ENCODE data around the gene CHID1.

DNA sequence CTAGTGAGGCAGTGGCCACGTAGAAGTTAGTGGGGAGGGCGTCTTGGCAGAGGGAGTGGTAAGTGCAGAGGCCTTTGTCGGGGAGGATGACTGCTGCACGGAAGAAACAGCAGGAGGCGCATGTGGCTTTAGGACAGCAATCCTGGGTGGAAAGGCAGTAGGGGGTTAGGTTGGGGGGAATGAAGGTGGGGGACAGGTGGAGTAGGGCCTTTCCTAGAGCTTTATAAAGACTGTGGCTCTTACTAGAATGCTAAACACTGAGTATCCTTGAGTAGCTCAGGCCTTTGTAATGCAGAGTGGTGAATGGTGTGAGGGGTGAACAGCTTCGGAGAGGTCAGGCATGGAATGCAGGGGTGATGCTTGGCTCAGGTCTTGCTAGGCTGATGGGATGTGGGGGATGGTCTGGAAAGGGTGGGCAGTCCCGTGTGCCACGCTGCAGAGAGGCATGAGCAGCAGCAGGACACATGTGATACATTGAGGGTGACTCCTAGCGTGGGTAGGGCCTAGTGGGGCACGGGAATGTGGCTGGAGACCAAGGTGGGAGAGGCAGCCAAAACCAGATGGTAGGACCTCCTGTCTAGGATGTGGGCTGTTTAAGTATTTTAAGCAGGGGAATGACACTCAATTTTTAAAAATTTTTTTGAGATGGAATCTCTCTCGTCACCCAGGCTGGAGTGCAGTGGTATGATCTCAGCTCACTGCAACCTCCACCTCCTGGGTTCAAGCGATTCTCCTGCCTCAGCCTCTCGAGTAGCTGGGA lies 34.3 kb upstream of the CHID1 start:
- TF ChIP-seq EZH2 (IDR thresholded peaks at IDR 0.05; ENCODE audit: borderline replicate concordance, insufficient read depth, low read length, poor library complexity, severe bottlenecking) (no peak), CTCF (IDR thresholded peaks at IDR 0.05; ENCODE audit: poor library complexity, severe bottlenecking) (no peak), TAF1 (IDR thresholded peaks at IDR 0.05; ENCODE audit: low read depth) (no peak), EP300 (conservative IDR thresholded peaks at IDR 0.05; ENCODE audit: poor library complexity, severe bottlenecking) (no peak), POLR2AphosphoS5 (IDR thresholded peaks at IDR 0.05) (no peak), MXI1 (conservative IDR thresholded peaks at IDR 0.05; ENCODE audit: poor library complexity, severe bottlenecking) (no peak), RAD21 (conservative IDR thresholded peaks at IDR 0.05) (no peak), SMC3 (conservative IDR thresholded peaks at IDR 0.05; ENCODE audit: poor library complexity) (no peak)
- TF ChIP-seq, protein P1, sequence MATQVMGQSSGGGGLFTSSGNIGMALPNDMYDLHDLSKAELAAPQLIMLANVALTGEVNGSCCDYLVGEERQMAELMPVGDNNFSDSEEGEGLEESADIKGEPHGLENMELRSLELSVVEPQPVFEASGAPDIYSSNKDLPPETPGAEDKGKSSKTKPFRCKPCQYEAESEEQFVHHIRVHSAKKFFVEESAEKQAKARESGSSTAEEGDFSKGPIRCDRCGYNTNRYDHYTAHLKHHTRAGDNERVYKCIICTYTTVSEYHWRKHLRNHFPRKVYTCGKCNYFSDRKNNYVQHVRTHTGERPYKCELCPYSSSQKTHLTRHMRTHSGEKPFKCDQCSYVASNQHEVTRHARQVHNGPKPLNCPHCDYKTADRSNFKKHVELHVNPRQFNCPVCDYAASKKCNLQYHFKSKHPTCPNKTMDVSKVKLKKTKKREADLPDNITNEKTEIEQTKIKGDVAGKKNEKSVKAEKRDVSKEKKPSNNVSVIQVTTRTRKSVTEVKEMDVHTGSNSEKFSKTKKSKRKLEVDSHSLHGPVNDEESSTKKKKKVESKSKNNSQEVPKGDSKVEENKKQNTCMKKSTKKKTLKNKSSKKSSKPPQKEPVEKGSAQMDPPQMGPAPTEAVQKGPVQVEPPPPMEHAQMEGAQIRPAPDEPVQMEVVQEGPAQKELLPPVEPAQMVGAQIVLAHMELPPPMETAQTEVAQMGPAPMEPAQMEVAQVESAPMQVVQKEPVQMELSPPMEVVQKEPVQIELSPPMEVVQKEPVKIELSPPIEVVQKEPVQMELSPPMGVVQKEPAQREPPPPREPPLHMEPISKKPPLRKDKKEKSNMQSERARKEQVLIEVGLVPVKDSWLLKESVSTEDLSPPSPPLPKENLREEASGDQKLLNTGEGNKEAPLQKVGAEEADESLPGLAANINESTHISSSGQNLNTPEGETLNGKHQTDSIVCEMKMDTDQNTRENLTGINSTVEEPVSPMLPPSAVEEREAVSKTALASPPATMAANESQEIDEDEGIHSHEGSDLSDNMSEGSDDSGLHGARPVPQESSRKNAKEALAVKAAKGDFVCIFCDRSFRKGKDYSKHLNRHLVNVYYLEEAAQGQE (IDR thresholded peaks at IDR 0.05; ENCODE audit: borderline replicate concordance), result no peak

All from neural cell (in vitro differentiated cells).